Trophoblast cell (in vitro differentiated cells and primary cell): ENCODE data around the gene PPRC1.
A peak's percentile ranks its signal among the peaks of the same experiment; 100 is the strongest.

Source experiments
- DNase-seq, 2 donors: peaks; one replicate each; pipeline ENCODE4 v3.0.0-alpha.2; 2016
- H2AFZ ChIP-seq: 2 replicates; pipeline ENCODE4 v1.6.1; 2013; ENCODE audit warnings: low read length, moderate library complexity, mild to moderate bottlenecking; ENCODE audit not compliant: insufficient read depth, poor library complexity
- H2AK5ac ChIP-seq: 2 replicates; pipeline ENCODE4 v1.6.1; 2013; ENCODE audit warnings: mild to moderate bottlenecking, low read length
- H2BK120ac ChIP-seq: 2 replicates; pipeline ENCODE4 v1.6.1; 2013; ENCODE audit warnings: low read length, mild to moderate bottlenecking, moderate library complexity; ENCODE audit not compliant: insufficient read depth, poor library complexity
- H2BK12ac ChIP-seq: 2 replicates; pipeline ENCODE4 v1.6.1; 2013; ENCODE audit warnings: mild to moderate bottlenecking, low read length, moderate library complexity
- H2BK5ac ChIP-seq: 2 replicates; pipeline ENCODE4 v1.6.1; 2013; ENCODE audit warnings: low read length, low read depth, moderate library complexity, mild to moderate bottlenecking; ENCODE audit not compliant: poor library complexity
- H3K14ac ChIP-seq: 2 replicates; pipeline ENCODE4 v1.6.1; 2013; ENCODE audit warnings: mild to moderate bottlenecking, low read length
- H3K18ac ChIP-seq: 2 replicates; pipeline ENCODE4 v1.6.1; 2013; ENCODE audit warnings: mild to moderate bottlenecking, low read length
- H3K23ac ChIP-seq: 2 replicates; pipeline ENCODE4 v1.6.1; 2013; ENCODE audit warnings: low read length
- H3K27ac ChIP-seq: 2 replicates; pipeline ENCODE4 v1.5.1; 2013; ENCODE audit warnings: low read depth, mild to moderate bottlenecking, inconsistent platforms, low read length, moderate library complexity
- H3K27me3 ChIP-seq: 2 replicates; pipeline ENCODE4 v1.6.1; 2013; ENCODE audit warnings: inconsistent platforms, mild to moderate bottlenecking, low read length, moderate library complexity; ENCODE audit not compliant: insufficient read depth
- H3K36me3 ChIP-seq, 2 experiments: 1 replicate in 1 of 2; 2 replicates in 1 of 2; pipeline ENCODE4 v1.6.1; 2013; ENCODE audit warnings: low read length in 2 of 2, mild to moderate bottlenecking in 2 of 2, moderate library complexity in 1 of 2; ENCODE audit not compliant: insufficient read depth in 2 of 2, control insufficient read depth in 1 of 2
- H3K4ac ChIP-seq: 2 replicates; pipeline ENCODE4 v1.6.1; 2013; ENCODE audit warnings: low read depth, mild to moderate bottlenecking, low read length, moderate library complexity
- H3K4me1 ChIP-seq, 2 experiments: 1 replicate in 1 of 2; 2 replicates in 1 of 2; pipeline ENCODE4 v1.6.1; 2013; ENCODE audit warnings: low read length in 2 of 2, mild to moderate bottlenecking in 2 of 2, moderate library complexity in 1 of 2; ENCODE audit not compliant: insufficient read depth in 2 of 2, control insufficient read depth in 1 of 2
- H3K4me2 ChIP-seq: 2 replicates; pipeline ENCODE4 v1.6.1; 2013; ENCODE audit warnings: inconsistent platforms, mild to moderate bottlenecking, low read length, moderate library complexity
- H3K4me3 ChIP-seq: 2 replicates; pipeline ENCODE4 v1.5.1; 2013; ENCODE audit warnings: mild to moderate bottlenecking, low read depth, low read length, inconsistent platforms
- H3K79me1 ChIP-seq: one replicate; pipeline ENCODE4 v1.6.1; 2013; ENCODE audit warnings: low read length
- H3K79me2 ChIP-seq: 2 replicates; pipeline ENCODE4 v1.6.1; 2013; ENCODE audit warnings: low read length, mild to moderate bottlenecking; ENCODE audit not compliant: control insufficient read depth, insufficient read depth, poor library complexity
- H3K9ac ChIP-seq: 2 replicates; pipeline ENCODE4 v1.6.1; 2013; ENCODE audit warnings: mild to moderate bottlenecking, low read length
- H3K9me3 ChIP-seq: 2 replicates; pipeline ENCODE4 v1.6.1; 2013; ENCODE audit warnings: low read depth, mild to moderate bottlenecking, control low read depth, inconsistent platforms, low read length; ENCODE audit not compliant: insufficient read depth
- H4K12ac ChIP-seq: 2 replicates; pipeline ENCODE4 v1.6.1; 2013; ENCODE audit warnings: low read depth, mild to moderate bottlenecking, low read length, moderate library complexity
- H4K8ac ChIP-seq: 2 replicates; pipeline ENCODE4 v1.6.1; 2013; ENCODE audit warnings: low read depth, mild to moderate bottlenecking, low read length, moderate library complexity
- H4K91ac ChIP-seq: one replicate; pipeline ENCODE4 v1.6.1; 2013; ENCODE audit warnings: low read depth, mild to moderate bottlenecking, low read length, moderate library complexity
- WGBS: extraction: QIAGEN DNeasy Blood & Tissue Kit; methylation state at CpG from one replicate; pipeline ENCODE4 v1.1.7; 2013; ENCODE audit warnings: missing lambda C conversion rate; ENCODE audit not compliant: insufficient read length, insufficient coverage; ENCODE audit errors: extremely low coverage; 5-methylcytosine and 5-hydroxymethylcytosine counted together

PPRC1 gene

DNA sequence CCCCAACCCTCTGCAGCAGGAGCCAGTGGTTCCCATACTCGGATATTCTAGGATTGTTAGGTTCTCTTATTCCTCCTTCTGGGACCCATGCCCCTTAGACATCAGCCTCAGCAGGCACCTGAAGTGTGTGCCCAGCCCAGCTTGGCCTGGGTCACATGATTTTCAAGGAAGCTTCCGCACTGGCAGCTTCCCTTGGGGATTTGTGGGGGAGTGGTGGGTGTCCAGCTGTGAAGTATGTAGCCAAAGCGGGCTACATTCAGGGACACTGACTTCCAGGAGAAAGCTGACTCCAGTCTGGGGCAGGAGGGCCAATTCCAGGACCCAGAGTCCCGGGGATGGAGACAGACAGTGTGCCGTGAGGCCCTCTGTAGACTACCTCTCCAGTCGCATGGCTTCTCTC, 14.0 kb upstream of the PPRC1 start:
- WGBS: no CpG with 5 or more reads among the region's 6 CpGs
- peak overlapping the region; percentile 4 for H3K18ac ChIP-seq
- H3K27me3 ChIP-seq: no peaks in the 10 kb centered on the region
- no peak overlapping the region for H3K4me3 ChIP-seq
- peak overlapping the region; percentile 93 for H3K4me2 ChIP-seq
- peak overlapping the region; percentile 31 for H3K9ac ChIP-seq
- peak overlapping the region; percentile 46 for H3K27ac ChIP-seq
- peak overlapping the region; percentile 5 for H2BK5ac ChIP-seq
- H3K4me1 ChIP-seq: peaks cover 30 to 52% of the 10 kb centered on the region in 2 experiments
- peaks cover 52% of the 10 kb centered on the region for H3K79me1 ChIP-seq
- no peak overlapping the region for H4K8ac ChIP-seq
- H3K36me3 ChIP-seq: no peaks in the 10 kb centered on the region
- H3K14ac ChIP-seq: peak overlapping the region; percentile 4
- no peak overlapping the region for H2AFZ ChIP-seq
- no peak overlapping the region for H3K23ac ChIP-seq
- no peak overlapping the region for H2BK12ac ChIP-seq
- no peak overlapping the region for H2AK5ac ChIP-seq
- H3K4ac ChIP-seq: peak overlapping the region; percentile 82
- H4K12ac ChIP-seq: no peak overlapping the region
- H3K79me2 ChIP-seq: peaks cover 44% of the 10 kb centered on the region
- no peak for DNase-seq
- no peak overlapping the region for H2BK120ac ChIP-seq
- no peak overlapping the region for H4K91ac ChIP-seq
- H3K9me3 ChIP-seq: peaks cover 1% of the 10 kb centered on the region

DNA sequence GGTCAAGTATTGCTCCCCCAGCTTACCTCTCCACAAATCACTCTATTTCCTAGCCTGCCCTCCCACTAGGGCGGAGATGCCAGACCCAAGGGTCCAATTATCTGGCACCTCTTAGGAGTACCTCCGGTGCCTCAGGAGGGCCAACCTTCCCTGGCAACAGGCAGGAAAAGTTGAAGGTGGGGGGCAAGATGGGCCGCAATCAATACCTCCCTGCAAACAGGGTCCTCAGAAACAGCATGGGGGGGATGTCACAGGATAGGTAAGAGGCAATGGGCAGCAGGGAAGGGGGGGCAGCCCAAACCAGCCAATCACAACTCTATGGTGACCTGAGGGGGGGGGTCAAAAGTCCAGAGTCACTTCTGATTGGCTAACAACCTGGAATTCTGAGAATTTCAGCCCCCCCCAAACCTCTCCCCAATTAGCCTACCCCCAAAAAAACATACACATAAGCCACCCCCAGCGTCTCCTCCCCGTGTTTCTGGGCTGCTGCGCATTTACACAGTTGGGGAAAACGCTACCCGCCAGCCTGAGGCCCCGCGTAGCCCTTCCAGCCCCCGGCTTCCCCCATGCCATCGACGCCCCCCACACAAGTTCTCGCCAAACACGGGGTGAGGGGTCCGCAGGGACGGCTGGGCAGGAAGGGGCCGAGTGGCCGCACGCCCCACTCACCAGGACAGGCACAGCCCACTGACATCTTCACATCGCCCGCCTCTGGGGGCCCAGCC, 13.3 kb upstream of the PPRC1 start:
- DNase-seq: peak in 1 of 2 donors; percentile 24
- Histone ChIP-seq H2BK5ac (peak overlapping the region; percentile 98), H3K18ac (peak overlapping the region; percentile 99), H2AK5ac (peak overlapping the region; percentile 99), H3K27me3 (no peaks in the 10 kb centered on the region), H4K91ac (peak overlapping the region; percentile 99), H3K79me2 (peaks cover 38% of the 10 kb centered on the region), H2BK120ac (peak overlapping the region; percentile 96), H3K4me1 (peaks cover 30 to 52% of the 10 kb centered on the region in 2 experiments), H3K27ac (peak overlapping the region; percentile 98), H3K14ac (peak overlapping the region; percentile 100), H2BK12ac (peak overlapping the region; percentile 63), H4K8ac (peak overlapping the region; percentile 97), H3K4ac (peak overlapping the region; percentile 99), H3K4me3 (peak overlapping the region; percentile 92), H3K79me1 (peaks cover 48% of the 10 kb centered on the region), H3K9me3 (peaks cover 1% of the 10 kb centered on the region), H2AFZ (peak overlapping the region; percentile 79), H4K12ac (peak overlapping the region; percentile 94), H3K23ac (no peak overlapping the region), H3K9ac (peak overlapping the region; percentile 91), H3K36me3 (no peaks in the 10 kb centered on the region), H3K4me2 (peak overlapping the region; percentile 93)
- no CpG with 5 or more reads among the region's 22 CpGs for WGBS

DNA sequence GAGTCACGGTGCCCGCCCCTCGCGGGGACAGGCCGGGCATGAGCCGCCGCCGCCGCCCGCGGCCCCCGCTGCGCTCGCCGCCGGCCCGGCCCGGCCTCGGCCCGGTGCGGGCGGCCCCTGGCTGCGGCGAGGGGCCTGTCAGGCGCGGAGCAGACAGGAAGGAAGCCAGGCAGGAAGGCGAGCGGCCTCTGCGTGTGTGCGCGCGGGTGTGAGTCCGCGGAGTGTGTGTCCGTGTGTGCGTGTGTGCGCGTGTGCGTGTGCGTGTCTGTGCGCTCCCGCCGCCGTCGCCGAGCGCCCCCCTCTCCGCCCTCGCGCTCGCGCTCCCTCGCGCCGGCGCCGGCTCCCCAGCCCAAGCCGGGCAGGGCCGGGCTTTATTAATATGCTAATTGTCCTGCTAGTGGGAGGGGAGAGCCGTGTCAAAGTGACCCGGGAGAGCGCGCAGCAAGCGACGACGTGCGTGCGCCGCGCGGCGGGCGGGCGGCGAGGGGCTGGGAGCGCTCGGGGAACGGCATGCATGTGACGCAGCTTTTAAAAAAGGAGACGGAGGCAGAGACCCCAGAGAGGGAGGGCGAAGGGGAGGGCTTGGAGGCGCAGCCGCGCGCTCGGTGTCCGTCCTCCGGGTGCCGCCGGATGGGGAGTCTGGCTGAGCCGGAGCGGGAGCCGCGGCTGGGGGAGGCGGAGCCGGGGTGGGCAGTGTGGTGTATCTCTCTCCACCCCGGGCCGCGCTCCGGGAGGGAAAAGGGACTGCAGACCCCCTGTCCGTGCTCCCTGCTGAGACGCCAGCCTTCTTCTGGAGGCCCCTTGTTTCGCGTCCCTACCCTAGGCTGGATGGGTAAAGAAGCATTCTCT, 12.5 kb upstream of the PPRC1 start, which contains the start of gene LDB1:
LDB1 (minus strand) TSS at position 227 of the 849 bp plus-strand sequence. CDS start 258 bp downstream, outside the sequence.
- Histone ChIP-seq H4K12ac (peak within 1 kb of the TSS; percentile 94), H3K4ac (peak within 1 kb of the TSS; percentile 99), H3K18ac (peak within 1 kb of the TSS; percentile 99), H3K79me2 (peaks cover 34% of the 10 kb centered on the region), H2AK5ac (peak within 1 kb of the TSS; percentile 99), H2BK5ac (peak within 1 kb of the TSS; percentile 98), H3K79me1 (peaks cover 44% of the 10 kb centered on the region), H3K27me3 (no peaks in the 10 kb centered on the region), H4K91ac (peak within 1 kb of the TSS; percentile 99), H3K14ac (peak within 1 kb of the TSS; percentile 100), H3K4me1 (peaks cover 26 to 48% of the 10 kb centered on the region in 2 experiments), H2BK12ac (peak within 1 kb of the TSS; percentile 63), H2AFZ (peak within 1 kb of the TSS; percentile 79), H3K27ac (peak within 1 kb of the TSS; percentile 98), H2BK120ac (peak within 1 kb of the TSS; percentile 96), H3K23ac (no peak within 1 kb of the TSS), H3K9me3 (peaks cover 1% of the 10 kb centered on the region), H3K4me2 (peak within 1 kb of the TSS; percentile 93), H3K9ac (peak within 1 kb of the TSS; percentile 91), H4K8ac (peak within 1 kb of the TSS; percentile 97), H3K36me3 (no peaks in the 10 kb centered on the region), H3K4me3 (peak within 1 kb of the TSS; percentile 92)
- no CpG with 5 or more reads among the region's 104 CpGs for WGBS
- peak; percentile 66 to 77 for DNase-seq

DNA sequence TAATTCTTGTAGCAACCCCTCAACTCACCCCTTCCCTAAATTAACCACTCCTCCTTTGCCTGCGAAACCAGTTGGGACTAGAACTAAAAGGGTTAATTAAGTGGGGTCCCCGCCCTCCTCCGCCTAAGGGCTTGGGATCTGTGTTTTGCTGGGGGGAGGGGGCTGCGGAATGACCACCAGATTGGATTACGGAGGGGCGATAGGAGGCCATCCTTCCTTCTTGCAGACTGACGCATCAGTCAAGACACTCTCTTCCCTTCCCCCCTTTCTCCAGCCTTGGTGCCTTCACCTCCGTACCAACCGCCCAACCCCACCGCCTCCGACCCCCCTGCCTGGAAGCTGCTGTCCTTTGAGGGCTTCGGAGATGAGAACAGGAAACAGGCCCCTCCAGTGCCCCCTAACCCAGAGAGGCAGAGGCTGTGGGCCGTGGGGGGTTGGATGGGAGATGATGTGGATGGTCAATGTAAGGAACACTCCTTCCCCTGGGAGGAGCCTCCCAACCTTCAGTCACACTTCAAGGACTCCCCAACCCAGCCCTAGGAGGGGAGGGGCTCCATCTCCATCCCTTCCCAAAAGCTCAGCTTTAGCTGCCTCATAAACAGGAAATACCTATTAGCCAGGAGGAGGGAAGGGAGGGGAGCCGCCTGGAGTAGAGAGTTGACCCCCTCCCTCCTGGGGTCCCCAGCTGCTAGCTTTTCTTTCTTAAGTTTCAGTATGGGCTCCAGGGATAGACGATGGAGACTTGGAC, 11.7 kb upstream of the PPRC1 start:
- peak overlapping the region; percentile 100 for H3K14ac ChIP-seq
- no CpG with 5 or more reads among the region's 15 CpGs for WGBS
- no peaks in the 10 kb centered on the region for H3K36me3 ChIP-seq
- H3K18ac ChIP-seq: peak overlapping the region; percentile 99
- H3K27me3 ChIP-seq: no peaks in the 10 kb centered on the region
- H3K9me3 ChIP-seq: peaks cover 1% of the 10 kb centered on the region
- peak in 1 of 2 donors; percentile 43 for DNase-seq
- H3K4ac ChIP-seq: peak overlapping the region; percentile 46
- peak overlapping the region; percentile 99 for H4K91ac ChIP-seq
- peak overlapping the region; percentile 40 for H2AK5ac ChIP-seq
- peak overlapping the region; percentile 33 for H2AFZ ChIP-seq
- H3K4me3 ChIP-seq: peak overlapping the region; percentile 92
- H3K79me1 ChIP-seq: peaks cover 42% of the 10 kb centered on the region
- H3K79me2 ChIP-seq: peaks cover 32% of the 10 kb centered on the region
- H2BK120ac ChIP-seq: peak overlapping the region; percentile 85
- peak overlapping the region; percentile 60 for H4K12ac ChIP-seq
- peak overlapping the region; percentile 98 for H3K27ac ChIP-seq
- peak overlapping the region; percentile 63 for H3K9ac ChIP-seq
- H3K4me1 ChIP-seq: peaks cover 24 to 44% of the 10 kb centered on the region in 2 experiments
- peak overlapping the region; percentile 67 for H4K8ac ChIP-seq
- H2BK12ac ChIP-seq: peak overlapping the region; percentile 68
- H2BK5ac ChIP-seq: peak overlapping the region; percentile 98
- peak overlapping the region; percentile 93 for H3K4me2 ChIP-seq
- H3K23ac ChIP-seq: no peak overlapping the region
